IMR-90 (cell line): ENCODE data around the gene ARHGAP18.

Source experiments
- CEBPB ChIP-seq: IDR thresholded peaks from 2 replicates; pipeline ENCODE4 v1.6.1; 2012; ENCODE audit warnings: low read depth, low read length, improper control_type of control experiment
- MAFK ChIP-seq: IDR thresholded peaks from 2 replicates; pipeline ENCODE4 v1.6.1; 2012; ENCODE audit warnings: low read depth, low read length, improper control_type of control experiment
- MAZ ChIP-seq: IDR thresholded peaks from 2 replicates; pipeline ENCODE4 v1.6.1; 2012; ENCODE audit warnings: low read depth, mild to moderate bottlenecking, low read length, improper control_type of control experiment, moderate library complexity, borderline replicate concordance
- MXI1 ChIP-seq: IDR thresholded peaks from 2 replicates; pipeline ENCODE4 v1.6.1; 2012; ENCODE audit warnings: low read depth, mild to moderate bottlenecking, low read length, moderate library complexity, borderline replicate concordance
- POLR2A ChIP-seq: IDR thresholded peaks from 2 replicates; pipeline ENCODE4 v1.6.1; 2012; ENCODE audit warnings: mild to moderate bottlenecking, low read depth, low read length
- RAD21 ChIP-seq: IDR thresholded peaks from 2 replicates; pipeline ENCODE4 v1.6.1; 2012; ENCODE audit warnings: low read length, improper control_type of control experiment
- RCOR1 ChIP-seq: IDR thresholded peaks from 2 replicates; pipeline ENCODE4 v1.6.1; 2012; ENCODE audit warnings: mild to moderate bottlenecking, low read length, improper control_type of control experiment; ENCODE audit not compliant: insufficient replicate concordance
- RFX5 ChIP-seq: IDR thresholded peaks from 2 replicates; pipeline ENCODE4 v1.8.0; 2012; ENCODE audit warnings: low read depth, mild to moderate bottlenecking, low read length, moderate library complexity
- SMC3 ChIP-seq: fragments of 150-350 bp; IDR thresholded peaks from 2 replicates; pipeline ENCODE4 v1.6.1; 2016; ENCODE audit warnings: low read depth, mild to moderate bottlenecking, antibody characterized with exemption, low read length, moderate library complexity
- TF ChIP-seq, protein P1 (sequence below): conservative IDR thresholded peaks from 2 replicates; pipeline ENCODE4 v1.5.1; 2012; ENCODE audit warnings: mild to moderate bottlenecking, low read depth, low read length, improper control_type of control experiment
- TF ChIP-seq, protein P2 (sequence below): fragments of 150-350 bp; IDR thresholded peaks from 2 replicates; pipeline ENCODE4 v1.6.1; 2016; ENCODE audit warnings: low read depth, mild to moderate bottlenecking, low read length, moderate library complexity, borderline replicate concordance
- TF ChIP-seq, protein P3 (sequence below): fragments of 150-350 bp; IDR thresholded peaks from 2 replicates; pipeline ENCODE4 v1.6.1; 2017; ENCODE audit warnings: mild to moderate bottlenecking, antibody characterized with exemption, low read length, low read depth

DNA sequence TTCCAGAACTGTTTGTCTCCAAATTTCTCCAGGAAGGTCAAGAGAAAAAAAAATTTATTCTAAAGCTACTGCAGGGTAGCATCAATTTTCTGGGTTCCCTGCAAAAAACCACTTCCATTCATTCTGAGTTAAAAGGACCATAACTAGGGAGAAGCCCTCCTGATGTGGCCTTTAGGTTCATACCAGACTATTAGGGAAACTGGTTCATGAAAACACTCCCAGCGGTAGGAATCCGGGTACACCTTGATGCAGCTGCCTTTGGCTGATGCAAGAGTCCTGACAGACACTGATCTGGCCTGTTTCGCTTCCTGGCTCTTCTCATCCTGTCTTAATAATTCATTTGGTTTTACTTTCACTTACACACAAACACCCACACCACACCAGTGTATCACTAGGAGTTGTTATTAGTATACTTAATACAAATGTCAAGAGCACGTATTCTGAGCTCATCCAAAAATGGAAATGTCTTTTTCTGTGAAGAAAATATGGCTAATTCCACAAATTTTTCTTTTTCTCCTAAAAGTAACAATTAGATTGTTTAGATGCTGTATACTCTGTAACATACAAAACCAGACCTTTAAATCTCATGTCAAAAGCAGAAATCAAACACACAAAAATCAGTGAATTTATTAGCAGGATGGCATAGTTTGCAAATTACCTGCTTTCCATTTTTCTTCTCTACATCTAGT, 38.4 kb upstream of the ARHGAP18 start:
- TF ChIP-seq, protein P1, sequence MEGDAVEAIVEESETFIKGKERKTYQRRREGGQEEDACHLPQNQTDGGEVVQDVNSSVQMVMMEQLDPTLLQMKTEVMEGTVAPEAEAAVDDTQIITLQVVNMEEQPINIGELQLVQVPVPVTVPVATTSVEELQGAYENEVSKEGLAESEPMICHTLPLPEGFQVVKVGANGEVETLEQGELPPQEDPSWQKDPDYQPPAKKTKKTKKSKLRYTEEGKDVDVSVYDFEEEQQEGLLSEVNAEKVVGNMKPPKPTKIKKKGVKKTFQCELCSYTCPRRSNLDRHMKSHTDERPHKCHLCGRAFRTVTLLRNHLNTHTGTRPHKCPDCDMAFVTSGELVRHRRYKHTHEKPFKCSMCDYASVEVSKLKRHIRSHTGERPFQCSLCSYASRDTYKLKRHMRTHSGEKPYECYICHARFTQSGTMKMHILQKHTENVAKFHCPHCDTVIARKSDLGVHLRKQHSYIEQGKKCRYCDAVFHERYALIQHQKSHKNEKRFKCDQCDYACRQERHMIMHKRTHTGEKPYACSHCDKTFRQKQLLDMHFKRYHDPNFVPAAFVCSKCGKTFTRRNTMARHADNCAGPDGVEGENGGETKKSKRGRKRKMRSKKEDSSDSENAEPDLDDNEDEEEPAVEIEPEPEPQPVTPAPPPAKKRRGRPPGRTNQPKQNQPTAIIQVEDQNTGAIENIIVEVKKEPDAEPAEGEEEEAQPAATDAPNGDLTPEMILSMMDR: no peak
- TF ChIP-seq, protein P2, sequence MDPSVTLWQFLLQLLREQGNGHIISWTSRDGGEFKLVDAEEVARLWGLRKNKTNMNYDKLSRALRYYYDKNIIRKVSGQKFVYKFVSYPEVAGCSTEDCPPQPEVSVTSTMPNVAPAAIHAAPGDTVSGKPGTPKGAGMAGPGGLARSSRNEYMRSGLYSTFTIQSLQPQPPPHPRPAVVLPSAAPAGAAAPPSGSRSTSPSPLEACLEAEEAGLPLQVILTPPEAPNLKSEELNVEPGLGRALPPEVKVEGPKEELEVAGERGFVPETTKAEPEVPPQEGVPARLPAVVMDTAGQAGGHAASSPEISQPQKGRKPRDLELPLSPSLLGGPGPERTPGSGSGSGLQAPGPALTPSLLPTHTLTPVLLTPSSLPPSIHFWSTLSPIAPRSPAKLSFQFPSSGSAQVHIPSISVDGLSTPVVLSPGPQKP: no peak
- TF ChIP-seq, protein P3, sequence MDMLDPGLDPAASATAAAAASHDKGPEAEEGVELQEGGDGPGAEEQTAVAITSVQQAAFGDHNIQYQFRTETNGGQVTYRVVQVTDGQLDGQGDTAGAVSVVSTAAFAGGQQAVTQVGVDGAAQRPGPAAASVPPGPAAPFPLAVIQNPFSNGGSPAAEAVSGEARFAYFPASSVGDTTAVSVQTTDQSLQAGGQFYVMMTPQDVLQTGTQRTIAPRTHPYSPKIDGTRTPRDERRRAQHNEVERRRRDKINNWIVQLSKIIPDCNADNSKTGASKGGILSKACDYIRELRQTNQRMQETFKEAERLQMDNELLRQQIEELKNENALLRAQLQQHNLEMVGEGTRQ: no peak
- TF ChIP-seq CEBPB: peak; percentile 65
- no peak for TF ChIP-seq MAZ
- TF ChIP-seq RAD21: no peak
- no peak for TF ChIP-seq SMC3
- no peak for TF ChIP-seq POLR2A
- no peak for TF ChIP-seq MXI1
- TF ChIP-seq RFX5: no peak
- TF ChIP-seq RCOR1: no peak
- TF ChIP-seq MAFK: no peak
